NCI-H1092 treated with DMSO at 0.1 percent for 48 hours (cell line): Measurements from ENCODE around the gene SLIT2.
A peak's percentile ranks its signal among the peaks of the same experiment; 100 is the strongest.

Experiments
- DNase-seq: peaks from one replicate; lab custom pipeline; 2025; lab: John Stamatoyannopoulos, UW

SLIT2 gene

DNA sequence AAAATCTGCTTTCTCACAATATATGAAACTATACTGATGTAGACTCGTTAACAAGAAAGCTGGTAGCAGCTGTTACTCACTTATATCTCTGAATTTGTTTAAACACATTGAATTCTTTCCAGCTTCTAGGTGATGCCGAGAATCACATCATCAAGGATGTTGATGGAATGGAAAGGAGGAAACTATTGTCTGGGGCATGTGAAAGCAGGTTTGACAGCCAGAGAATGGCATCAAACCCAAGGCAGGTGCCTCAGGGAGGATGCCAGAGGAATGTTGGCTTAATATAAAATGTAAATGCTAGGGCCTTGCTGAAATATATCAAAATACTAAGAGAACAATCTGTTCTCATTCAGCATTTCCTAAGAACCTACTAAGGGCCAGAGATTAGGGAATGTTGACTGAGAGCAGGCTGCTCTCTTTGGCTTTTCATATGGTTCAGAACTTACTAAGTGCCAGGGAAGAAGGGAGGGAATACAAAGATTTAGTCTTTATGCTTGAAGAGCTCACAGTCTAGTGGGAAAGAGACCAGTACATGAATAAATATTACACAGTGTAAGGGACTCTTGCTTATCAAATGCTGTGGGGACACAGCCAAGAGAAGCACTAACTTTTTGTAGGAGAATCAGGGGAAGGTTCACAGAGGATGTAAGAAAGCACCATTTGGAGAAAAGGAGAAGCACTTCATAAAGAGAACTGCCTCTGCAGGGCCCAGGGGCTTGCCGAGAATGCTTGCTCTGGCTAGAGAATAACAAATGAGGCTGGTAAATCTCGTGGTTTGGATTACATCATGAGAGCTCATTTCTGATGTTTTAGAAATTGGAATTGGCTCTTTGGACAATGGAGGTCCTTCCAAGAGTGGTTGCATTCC is 14.7 kb downstream of the SLIT2 start:
- no peak for DNase-seq

DNA sequence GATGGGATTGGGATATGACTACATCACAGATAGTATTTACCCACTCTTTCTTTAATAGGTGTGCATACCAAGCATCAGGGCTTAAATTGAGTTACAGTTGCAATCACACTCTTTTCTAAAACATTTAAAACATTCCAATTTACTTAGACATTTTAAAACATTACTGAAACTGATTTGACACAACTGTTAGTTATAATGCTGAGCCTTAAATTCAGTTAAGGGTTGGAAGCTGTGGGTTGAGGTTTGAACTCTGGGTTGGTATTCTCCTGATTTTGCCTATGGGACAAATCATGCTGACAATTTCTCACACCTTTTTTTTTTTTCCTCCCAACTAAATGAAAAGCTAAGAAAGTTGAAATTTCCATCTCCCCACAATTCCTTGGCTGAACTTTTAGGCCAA is 16.3 kb downstream of the SLIT2 start:
- no peak for DNase-seq

DNA sequence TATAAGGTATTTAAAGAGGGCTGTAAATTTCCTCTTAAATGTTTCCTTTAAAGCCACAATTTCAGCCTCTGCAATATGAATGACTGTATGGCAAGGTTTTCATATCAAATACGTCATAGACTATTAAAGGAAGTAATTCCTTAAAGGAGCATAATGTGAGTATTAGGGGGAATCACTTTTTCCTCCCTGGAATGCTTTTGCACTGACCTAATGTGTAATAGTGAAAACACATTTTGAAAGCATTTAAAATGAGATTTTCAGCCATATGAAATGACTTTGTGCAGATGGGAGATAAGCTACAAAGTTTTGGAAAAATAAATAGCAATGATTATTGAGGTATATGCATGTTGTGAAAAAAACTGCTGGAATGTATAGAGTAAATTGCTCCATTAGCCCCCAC is 17.6 kb downstream of the SLIT2 start:
- DNase-seq: no peak

DNA sequence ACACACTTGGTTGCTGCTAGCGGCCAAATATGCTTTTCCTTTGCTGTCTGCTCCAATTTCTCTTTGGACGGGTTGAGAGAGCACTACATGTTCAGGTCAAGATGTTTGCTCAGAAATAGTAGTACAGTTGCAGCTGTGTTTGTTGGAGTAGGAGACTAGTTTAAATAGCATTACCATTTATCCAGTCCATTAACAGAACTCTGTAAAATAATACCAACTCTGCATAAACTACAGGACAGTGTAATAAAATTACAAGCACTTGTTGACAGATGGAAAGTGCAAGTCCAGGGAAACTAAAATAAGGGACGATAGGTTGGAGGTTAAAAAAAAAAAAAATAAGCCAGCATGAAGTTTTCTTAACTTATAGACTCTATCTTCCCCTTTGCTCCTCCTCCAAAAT is 20.2 kb downstream of the SLIT2 start:
- DNase-seq: peak; percentile 98

DNA sequence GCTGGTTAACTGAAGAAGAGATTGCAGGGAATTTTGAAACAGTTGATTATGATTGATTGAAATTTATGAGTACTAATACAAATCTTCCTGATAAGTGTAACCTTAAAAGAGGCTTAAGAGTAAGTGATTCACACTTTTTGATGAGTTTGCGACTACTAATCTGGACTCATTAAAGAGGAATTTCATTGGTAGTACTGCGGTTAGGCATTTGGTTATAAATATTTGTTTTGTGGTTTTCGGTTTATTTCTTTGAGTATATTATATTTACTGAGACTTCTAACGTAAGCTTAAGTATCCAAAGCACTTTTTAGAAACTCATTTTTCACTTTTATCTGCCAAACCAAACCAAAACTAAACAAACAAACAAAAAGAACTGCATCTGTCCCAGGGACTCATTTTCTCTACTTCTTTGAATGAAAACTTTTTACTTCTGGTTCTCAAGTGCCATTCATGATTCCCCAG is 20.7 kb downstream of the SLIT2 start:
- DNase-seq: no peak

DNA sequence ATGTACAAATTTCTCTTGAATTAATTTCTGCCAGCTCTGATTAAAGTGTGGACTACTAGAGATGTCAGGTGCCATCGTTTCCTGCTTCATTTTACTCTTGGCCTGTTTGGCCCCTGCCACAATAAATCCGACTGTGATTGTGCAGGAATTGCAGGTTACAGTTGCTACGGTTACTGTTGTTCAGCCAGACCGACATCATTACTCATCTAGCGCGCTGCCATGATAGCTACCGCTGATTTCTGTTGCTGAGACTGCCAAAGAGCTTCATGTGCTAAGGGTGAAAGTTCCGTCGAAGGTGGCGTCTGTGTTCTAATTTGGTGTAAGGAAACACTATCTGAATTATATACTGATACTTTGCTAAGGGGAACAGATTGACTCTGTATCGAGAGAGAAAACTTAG is 22.1 kb downstream of the SLIT2 start:
- no peak for DNase-seq

DNA sequence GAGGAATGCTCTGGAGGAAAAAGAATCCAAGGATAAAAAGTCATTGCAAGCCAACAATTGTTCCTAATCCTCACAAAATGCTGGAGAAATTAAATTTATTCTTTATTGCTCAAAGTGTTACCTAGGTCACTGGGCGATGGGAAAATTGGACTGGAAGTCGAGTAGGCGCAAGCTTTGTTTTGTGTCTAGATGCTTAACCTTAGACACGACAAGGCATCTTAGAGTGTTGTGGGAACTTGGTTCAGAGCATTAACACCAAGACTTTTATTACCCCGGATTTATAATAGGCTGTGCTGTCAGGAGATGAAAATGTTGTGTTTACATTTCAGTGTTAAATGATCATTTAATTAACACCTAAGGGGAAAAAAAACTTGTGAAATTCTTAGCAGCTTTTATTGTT is 25.1 kb downstream of the SLIT2 start:
- no peak for DNase-seq

DNA sequence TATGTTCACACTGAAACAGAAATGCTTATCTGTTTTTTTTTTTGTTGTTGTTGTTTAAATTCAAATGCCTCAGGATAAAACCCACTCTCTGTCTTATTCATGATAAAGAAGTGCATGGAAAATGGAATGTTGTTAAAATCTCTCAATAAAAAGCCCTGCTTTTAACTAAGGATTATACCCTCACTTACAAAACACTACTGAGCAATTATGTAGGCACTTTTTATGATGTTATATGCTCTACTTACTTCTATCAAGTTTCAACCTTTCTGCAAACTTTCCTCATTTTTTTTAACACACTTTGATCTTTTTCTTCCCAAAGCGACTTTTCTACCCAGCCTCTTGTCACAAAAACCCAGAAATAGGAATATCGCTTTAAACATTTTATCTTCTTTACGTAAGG is 26.5 kb downstream of the SLIT2 start:
- no peak for DNase-seq

DNA sequence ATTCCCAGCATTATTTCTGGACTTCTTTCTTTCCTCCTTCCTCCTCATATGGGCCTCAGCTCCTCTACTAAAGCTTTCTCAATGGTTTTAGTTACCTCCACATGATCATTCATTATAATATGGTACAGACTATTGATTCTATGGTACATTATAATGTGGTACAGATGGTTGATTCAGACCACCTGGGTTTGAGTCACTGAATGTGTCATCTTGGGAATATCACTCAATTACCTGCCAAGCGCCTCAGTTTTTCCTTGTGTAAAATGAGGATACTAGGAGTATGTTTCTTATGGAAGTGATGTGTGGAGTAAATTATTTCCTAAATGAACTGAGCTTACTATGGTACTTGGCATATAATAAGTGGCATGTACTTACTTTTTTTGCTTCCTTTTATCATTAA is 27.7 kb downstream of the SLIT2 start:
- DNase-seq: no peak

DNA sequence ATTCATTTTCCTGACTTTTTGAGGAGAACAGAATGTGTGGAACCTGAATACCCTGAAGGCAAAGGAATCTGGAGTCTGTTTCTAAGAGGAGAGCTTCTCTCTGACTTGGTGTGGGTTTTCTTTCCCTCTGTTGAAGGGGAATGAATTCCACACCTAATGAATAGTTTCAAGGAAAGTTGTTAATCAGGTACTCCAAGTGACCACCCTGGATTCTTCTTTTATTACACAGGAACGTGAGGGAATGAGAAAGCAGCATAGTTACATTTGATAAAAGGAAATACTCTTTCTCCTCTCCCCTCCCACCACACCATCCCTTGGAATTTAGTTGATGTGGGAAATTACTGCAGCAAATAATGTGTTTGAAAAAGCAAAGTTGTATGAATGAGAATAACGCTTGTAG is 29.7 kb downstream of the SLIT2 start:
- DNase-seq: no peak

DNA sequence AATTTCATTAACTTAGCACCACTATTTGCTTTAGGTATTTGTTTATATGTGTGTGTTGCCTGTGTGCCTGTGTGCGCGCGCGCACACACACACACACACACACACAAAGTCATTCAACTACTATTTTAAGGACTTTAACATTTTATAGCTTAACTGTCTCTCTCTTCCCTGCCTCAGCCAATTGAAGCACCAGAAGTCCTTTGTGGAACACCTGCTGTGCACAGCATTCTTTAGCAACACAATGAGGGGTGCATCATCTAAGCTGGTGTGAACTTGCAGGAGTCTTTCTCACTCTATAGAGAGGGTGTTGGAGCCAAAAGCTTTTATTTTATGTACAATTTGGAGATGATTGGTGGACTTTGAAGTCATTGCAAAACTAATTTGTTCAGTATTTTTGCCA is 31.3 kb downstream of the SLIT2 start:
- DNase-seq: no peak

DNA sequence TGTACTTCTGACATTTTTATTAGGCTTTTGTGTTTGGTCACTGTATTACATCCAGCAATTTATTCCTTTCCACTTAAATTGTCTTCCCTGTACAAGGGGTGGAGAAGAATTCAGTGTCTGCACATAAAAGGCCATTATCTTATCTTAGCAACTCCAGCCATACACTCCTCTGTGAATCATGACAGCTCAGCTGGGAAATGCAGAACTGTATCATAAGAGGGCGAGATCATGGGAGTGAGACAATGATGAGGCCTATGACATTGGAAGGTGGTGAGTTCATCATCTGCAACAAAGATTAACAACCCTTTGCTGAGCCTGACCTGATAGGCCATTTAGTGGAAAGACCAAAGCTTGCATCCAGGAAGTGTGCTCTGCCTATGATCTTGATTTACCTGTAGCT is 33.3 kb downstream of the SLIT2 start:
- no peak for DNase-seq

DNA sequence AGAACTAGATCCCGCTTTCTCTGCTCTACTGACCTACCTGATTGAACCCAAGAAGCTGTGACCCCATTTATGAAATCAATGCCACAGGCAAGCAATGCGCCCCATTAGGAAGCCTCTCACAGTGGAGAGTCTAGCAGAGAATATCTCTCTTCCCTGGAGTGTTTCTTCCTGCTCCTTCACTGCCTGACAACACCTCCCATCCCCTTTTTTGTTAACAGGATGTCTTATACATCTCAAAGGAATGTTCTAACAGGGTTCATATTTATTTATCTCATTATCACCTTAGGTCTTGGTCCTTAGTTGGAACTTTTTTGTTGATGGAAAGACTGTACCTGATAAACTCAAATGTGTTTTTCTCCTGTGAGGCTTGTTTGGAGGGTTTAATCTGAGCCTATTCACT is 35.5 kb downstream of the SLIT2 start:
- DNase-seq: no peak

DNA sequence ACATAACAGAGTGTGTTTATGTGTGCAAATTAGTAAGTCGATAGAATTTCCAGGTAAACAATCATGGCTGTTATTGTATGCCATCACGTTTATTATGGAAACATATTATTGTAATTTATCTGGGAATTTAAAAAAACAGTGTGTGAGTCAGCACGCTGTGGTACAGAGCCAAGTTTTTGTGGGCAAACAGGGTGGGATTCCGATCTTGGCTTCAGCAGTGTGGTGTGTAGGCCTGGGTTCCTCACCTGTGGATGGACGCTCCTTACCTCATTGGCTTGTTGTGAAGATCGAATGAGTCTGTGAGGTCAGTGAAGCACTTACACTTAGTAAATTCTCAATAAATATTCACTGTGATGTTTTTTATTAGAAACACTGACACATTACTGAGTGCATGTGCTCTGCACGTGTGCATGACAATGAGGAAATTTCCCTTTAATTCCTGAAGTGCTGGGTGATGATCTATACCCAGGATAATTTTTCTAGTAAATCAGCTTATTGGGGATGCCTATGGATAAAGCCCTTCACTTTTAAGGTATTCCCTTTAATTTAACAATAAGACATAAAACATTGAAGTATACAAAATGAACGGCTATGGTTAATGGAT is 36.4 kb downstream of the SLIT2 start:
- no peak for DNase-seq

DNA sequence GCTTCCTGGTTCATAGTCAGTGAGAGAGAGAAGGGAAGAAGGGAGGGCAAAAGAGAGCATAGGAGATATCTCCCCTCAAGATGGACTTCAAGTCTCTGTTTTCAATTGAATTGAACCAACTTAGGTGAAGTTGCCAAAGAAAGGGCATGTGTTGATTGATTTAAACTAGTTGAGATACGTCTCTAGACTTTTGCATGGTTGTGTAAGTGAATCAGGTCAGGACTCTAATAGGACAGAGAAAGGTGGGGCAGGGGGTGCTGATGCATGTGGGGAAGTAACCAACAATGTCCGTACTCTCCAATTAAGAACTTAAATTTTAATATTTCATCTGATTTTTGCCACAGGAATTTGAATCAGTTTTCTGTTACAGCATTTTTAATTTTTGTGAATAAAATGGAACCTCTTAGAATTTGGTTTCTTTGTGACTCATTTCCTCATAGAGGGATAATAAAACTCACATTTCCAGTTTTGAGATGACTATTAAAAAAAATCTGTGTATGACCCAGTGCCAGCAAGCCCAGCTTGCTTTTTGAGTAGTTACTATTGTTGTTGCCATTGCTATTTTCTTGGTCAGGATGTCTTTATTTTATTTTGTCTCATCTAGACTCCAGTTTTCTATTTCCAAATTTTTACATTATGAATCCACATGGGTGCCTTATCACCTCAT is 37.3 kb downstream of the SLIT2 start:
- DNase-seq: no peak

DNA sequence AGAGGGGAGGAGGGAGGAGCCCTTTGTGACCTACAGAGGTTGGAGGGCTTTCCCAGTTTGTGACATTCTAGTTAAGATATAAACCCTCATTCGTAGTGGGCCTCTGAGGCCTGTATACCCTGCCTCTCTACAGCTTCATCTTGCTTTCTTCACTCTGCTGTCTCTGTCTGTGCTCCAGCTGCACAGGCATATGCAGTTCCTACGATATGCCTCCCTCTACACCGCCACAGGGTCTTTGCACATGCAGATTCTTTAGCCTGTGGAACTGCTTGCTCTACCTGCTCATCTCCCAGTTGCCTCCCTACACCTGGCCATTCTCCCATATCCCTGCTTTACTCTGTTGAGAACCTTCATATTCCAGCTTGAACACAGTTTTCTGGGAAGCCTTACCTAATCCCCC is 38.1 kb downstream of the SLIT2 start:
- no peak for DNase-seq

DNA sequence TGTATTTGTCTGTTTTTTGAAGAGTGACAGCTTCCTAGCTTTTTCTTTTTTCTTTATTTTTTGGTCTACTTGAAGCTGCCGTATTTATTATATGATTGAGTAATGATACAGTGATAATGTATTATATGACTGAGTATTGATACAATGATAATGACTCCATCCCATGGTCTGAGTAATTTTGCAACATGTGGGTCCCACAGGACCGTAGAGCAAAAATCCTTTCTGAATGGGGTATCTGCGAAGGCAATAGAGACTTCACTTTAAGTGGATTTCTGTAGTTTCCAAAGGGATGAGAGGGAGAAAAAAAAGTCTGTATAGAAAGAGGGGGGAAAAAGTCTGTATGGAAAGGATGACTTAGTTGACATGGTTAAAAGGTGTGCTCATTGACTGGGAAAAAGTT is 41.0 kb downstream of the SLIT2 start:
- no peak for DNase-seq

DNA sequence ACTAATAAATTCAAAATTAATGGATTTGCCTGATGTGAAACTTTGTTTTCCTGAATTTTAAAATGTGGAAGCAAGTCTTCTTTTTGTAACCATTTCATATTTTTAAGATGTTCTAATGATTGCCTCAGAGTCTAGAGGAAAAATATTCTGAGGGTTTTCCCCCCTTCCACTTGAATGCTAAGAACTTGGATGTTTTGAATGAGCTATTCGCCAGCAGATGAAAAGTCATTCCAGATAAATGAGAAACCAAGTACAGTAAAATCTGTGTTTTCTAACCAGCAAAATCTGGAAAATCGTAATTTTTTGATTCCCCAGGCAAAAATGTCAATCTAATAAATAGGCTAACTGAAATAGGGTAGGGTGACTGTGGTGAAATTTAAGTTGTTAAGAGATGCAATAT is 45.6 kb downstream of the SLIT2 start:
- DNase-seq: no peak

DNA sequence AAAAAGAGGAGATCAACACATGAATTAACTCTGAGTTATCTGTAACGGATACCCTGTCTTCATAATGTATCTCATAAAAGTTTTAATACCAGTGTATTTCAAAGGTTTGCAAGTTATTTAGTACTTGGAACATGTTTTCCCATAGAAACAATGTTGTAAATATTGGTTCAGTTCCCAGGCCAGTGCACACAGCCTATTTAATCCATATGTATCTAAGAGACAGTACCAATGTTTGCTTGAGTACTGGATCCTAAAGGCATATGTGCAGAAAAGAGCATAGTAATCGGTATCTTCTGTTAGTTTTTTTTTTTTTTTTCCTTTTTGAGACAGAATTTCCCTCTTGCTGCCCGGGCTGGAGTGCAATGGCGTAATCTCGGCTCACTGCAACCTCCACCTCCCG is 46.1 kb downstream of the SLIT2 start:
- no peak for DNase-seq

DNA sequence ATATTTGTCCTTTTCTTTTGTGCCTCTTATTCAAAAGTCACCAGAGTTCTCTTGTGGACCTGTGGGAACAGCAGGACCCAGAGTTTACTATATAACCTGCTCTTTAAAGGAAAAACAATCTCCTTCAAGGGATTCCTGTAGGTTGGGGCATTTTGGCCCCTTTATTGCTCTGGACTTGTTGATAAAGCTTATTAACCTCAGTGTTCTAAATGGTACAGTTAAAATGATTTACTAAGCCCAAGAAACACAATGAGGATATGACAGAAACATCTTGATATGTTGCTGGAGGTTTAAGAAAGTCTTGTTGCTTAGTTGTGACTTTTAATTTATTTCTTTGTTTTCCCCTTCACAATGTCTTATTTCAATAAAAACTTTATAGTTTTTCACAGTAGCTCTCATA is 46.8 kb downstream of the SLIT2 start:
- DNase-seq: no peak

DNA sequence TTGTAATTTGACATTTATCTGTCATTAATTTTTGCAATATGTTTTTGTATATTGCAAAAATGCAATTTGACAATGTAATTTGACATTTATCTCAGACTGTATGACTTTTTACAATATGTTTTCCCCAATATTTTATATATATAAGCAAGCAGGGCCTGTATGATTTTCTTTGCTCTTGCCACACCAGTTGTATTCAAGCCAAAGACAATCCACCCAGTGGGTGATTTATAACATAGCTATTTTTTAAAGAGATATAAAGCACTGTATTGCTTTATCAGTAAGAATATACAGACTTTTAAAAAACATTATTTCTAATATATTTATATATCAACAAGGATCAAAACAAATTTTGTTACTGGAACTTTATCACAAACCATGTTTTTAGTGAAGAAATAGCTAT is 47.3 kb downstream of the SLIT2 start:
- no peak for DNase-seq

DNA sequence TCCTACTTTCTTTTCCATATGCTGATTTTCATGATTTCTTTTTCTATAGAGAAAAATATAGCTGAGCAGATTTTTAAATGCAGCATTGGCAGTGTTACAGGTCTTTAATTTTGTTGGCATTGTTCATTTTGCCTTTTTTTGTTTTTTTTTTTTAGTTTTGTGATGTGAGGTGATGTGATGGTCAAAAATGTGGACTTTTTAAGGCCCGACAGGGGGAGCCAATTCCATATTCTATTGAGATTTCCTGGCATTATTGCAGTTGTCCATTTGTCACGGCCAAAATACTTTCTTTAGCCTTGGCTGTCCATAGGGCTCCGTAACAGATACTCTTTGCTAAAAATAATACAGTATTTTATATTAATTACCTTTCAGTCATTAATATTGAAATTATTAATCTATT is 47.8 kb downstream of the SLIT2 start:
- DNase-seq: no peak

DNA sequence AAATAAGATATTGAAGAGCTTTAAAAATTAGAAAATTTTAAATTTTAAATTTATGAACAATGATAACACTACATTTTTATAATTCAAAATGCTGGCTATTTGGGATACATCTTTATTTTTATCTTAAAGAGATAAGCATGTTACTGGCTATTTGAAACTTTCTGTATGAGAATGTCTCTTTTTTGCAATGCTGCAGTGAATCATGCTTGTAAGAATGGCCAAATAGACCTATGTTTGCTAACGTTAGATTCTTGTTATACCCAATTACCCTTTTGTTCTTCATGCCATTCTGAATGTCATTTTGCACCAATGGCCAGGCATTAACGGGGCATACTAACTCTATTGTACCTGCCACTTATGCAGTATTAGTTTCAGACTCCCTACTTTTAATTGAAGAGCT is 49.5 kb downstream of the SLIT2 start:
- no peak for DNase-seq
